A673 (cell line): Measurements from ENCODE around the gene OR2L8. TPM values are rescaled to one million over a fixed set of nuclear protein-coding genes. Genes with fewer than 3 reads are reported as not detected.

Source experiments
- BruUV-seq: library from RNA; stranded (reverse); fragments of 400-500 nt; replicated peaks from 2 replicates; lab custom pipeline; 2021; lab: Mats Ljungman, UMichigan
- CTCF ChIA-PET: fragments of 300-600 bp; sonication (Branson Sonifier 250); formaldehyde crosslinking; loops from one replicate; lab custom pipeline; 2022; ENCODE audit warnings: antibody characterized with exemption; lab: Charles Lee
- POLR2A ChIA-PET: fragments of 300-600 bp; sonication (Branson Sonifier 250); formaldehyde crosslinking; loops from one replicate; lab custom pipeline; 2022; ENCODE audit warnings: antibody characterized with exemption; ENCODE audit not compliant: low non-redundant PET; lab: Charles Lee
- DNase-seq: peaks from one replicate; pipeline ENCODE4 v3.0.0-alpha.2; 2015; ENCODE audit warnings: low spot score
- H3K27ac ChIP-seq: fragments of 200-600 bp; sonication (generic); 2 replicates; pipeline ENCODE4 v1.5.1; 2016; ENCODE audit warnings: mixed run types, low read depth, mild to moderate bottlenecking, mixed read lengths, antibody characterized with exemption, low read length; ENCODE audit not compliant: poor library complexity, severe bottlenecking
- H3K27me3 ChIP-seq: fragments of 200-600 bp; sonication (generic); replicated peaks from 2 replicates; pipeline ENCODE4 v1.6.1; 2017; ENCODE audit warnings: mixed run types, low read depth, mild to moderate bottlenecking, mixed read lengths, antibody characterized with exemption, low read length; ENCODE audit not compliant: insufficient read depth, poor library complexity
- H3K36me3 ChIP-seq: fragments of 200-600 bp; sonication (generic); 2 replicates; pipeline ENCODE4 v1.6.1; 2016; ENCODE audit warnings: mixed run types, mild to moderate bottlenecking, mixed read lengths, antibody characterized with exemption, low read length; ENCODE audit not compliant: insufficient read depth, poor library complexity, severe bottlenecking
- H3K4me1 ChIP-seq: fragments of 200-600 bp; sonication (generic); 2 replicates; pipeline ENCODE4 v1.6.1; 2017; ENCODE audit warnings: mixed run types, mild to moderate bottlenecking, mixed read lengths, antibody characterized with exemption, low read length; ENCODE audit not compliant: insufficient read depth, poor library complexity, severe bottlenecking
- H3K4me3 ChIP-seq: fragments of 200-600 bp; sonication (generic); 2 replicates; pipeline ENCODE4 v1.5.1; 2016; ENCODE audit warnings: low read depth, mixed run types, mild to moderate bottlenecking, mixed read lengths, low read length; ENCODE audit not compliant: poor library complexity, severe bottlenecking
- H3K9me3 ChIP-seq: fragments of 200-600 bp; sonication (generic); 2 replicates; pipeline ENCODE4 v1.6.1; 2016; ENCODE audit warnings: mixed run types, low read depth, mild to moderate bottlenecking, mixed read lengths, antibody characterized with exemption, low read length; ENCODE audit not compliant: poor library complexity, severe bottlenecking
- EZH2 ChIP-seq: fragments of 200-600 bp; sonication (generic); IDR thresholded peaks from 2 replicates; pipeline ENCODE4 v1.6.1; 2017; ENCODE audit warnings: borderline replicate concordance, low read depth, mild to moderate bottlenecking, mixed read lengths, antibody characterized with exemption, low read length; ENCODE audit not compliant: poor library complexity, severe bottlenecking
- intact Hi-C: fragments of 100-400 bp; cut with micrococcal nuclease; formaldehyde crosslinking; loops from one replicate; pipeline ENCODE4 v1.10.0; 2022; ENCODE audit not compliant: unreplicated experiment
- total RNA-seq: library from RNA; stranded (reverse); gene quantifications from 2 replicates; pipeline ENCODE4 v1.2.3, GENCODE V29; 2021
- TF ChIP-seq, protein P1 (sequence below): fragments of 300-800, 200-600 bp; sonication (generic); conservative IDR thresholded peaks from 2 replicates; pipeline ENCODE4 v1.5.1; 2017; ENCODE audit warnings: low read depth, mild to moderate bottlenecking, antibody characterized with exemption, low read length, moderate library complexity, mixed read lengths

OR2L8 gene
- total RNA-seq, 1 experiment from 2014 or later: not detected

DNA sequence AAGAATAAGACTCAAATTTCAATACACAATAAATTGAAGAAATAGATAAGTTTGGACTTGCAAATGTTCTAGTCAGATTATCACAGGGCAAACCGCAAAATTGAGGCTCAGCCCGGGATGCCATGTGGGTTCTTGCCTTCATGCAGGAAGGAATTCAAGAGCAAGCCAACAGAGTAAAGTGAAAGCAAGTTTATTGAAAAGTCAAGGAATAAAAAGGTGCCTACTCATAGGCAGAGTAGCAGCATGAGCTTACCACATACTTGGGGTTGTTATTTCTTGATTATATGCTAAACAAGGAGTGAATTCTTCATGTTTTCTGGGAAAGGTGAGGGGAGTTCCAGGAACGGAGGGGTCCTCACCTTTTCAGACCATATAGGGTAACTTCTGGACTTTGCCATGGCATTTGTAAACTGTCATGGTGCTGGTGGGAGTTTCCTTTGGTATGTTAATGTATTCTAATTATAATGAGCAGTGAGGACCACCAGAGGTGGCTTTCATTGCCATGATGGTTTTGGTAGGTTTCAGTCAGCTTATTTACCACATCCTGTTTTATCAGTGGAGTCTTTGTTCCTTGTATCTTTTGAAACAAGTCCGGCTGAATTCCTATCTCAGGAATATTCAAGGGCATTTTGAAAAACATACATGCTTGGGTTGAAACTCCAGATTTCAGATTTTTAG, 14.4 kb downstream of the OR2L8 start:
- no peak overlapping the region for H3K27ac ChIP-seq
- no peaks in the 10 kb centered on the region for H3K36me3 ChIP-seq
- CTCF ChIA-PET: no interaction called here
- H3K27me3 ChIP-seq: no peaks in the 10 kb centered on the region
- no peak overlapping the region for H3K4me3 ChIP-seq
- H3K9me3 ChIP-seq: no peaks in the 10 kb centered on the region
- TF ChIP-seq, protein P1, sequence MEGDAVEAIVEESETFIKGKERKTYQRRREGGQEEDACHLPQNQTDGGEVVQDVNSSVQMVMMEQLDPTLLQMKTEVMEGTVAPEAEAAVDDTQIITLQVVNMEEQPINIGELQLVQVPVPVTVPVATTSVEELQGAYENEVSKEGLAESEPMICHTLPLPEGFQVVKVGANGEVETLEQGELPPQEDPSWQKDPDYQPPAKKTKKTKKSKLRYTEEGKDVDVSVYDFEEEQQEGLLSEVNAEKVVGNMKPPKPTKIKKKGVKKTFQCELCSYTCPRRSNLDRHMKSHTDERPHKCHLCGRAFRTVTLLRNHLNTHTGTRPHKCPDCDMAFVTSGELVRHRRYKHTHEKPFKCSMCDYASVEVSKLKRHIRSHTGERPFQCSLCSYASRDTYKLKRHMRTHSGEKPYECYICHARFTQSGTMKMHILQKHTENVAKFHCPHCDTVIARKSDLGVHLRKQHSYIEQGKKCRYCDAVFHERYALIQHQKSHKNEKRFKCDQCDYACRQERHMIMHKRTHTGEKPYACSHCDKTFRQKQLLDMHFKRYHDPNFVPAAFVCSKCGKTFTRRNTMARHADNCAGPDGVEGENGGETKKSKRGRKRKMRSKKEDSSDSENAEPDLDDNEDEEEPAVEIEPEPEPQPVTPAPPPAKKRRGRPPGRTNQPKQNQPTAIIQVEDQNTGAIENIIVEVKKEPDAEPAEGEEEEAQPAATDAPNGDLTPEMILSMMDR: no peak
- TF ChIP-seq EZH2: no peak
- intact Hi-C loops: no loop called here
- DNase-seq: no peak
- POLR2A ChIA-PET: no interaction called here
- H3K4me1 ChIP-seq: no peaks in the 10 kb centered on the region
- no TSS peak for BruUV-seq

DNA sequence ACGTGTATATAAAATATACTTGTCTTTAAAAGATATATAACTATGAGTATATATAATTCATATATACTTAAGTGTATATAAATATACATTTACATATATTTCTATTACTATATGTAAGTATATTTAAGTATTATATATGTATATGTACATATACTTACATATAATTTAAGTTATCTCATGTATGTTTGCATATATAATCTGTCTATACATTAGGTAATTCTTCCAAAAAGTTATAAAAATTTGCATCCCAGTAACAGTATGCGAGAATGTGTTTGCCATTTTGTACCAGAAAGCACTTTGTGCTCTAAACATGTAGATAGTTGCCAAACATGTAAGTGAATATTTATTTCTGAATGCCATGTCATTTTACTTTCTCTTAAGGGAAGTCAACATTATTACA, 16.3 kb downstream of the OR2L8 start, which contains the start of gene OR2AK2:
TSS of gene OR2AK2 (plus strand) at position 301 of the 400 bp plus-strand sequence. CDS start 144 bp downstream, outside the sequence.
- POLR2A ChIA-PET: no interaction called here
- H3K27me3 ChIP-seq: no peaks in the 10 kb centered on the region
- no peaks in the 10 kb centered on the region for H3K4me1 ChIP-seq
- no TSS peak for BruUV-seq
- intact Hi-C loops: no loop called here
- H3K36me3 ChIP-seq: no peaks in the 10 kb centered on the region
- H3K27ac ChIP-seq: no peak within 1 kb of the TSS
- H3K4me3 ChIP-seq: no peak within 1 kb of the TSS
- no peak for DNase-seq
- CTCF ChIA-PET: no interaction called here
- TF ChIP-seq, protein P1: no peak
- no peak for TF ChIP-seq EZH2
- H3K9me3 ChIP-seq: no peaks in the 10 kb centered on the region

DNA sequence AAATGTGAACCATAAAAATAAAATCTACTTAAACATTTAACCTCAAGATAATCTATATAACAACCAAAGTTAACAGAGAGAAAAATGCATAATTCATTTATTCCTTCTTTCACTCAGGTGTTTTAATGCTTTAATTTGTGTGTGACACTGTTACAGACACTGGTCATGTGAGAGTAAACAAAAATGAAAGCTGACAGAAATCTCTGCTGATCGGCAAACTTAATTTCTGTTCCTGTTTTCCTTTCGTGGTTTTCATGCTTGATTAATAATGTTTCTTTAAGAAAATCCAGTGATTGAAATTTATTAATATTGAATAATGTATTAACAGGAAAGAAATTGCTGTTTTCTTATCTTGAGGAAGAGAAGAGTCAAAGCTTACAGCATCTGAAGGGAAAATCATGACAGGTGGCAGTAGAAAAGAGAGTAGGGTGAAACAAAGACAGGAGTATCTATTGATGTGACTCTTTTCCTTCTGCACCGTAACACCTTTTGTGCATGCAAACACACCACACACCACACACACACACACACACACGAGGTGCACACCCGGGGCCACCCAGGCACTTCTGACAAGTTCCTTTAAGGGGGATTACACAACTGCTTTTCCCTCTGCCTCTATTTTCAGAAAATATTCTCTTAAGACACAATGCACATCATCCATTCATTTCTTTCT, 18.0 kb downstream of the OR2L8 start:
- H3K4me1 ChIP-seq: no peaks in the 10 kb centered on the region
- H3K4me3 ChIP-seq: no peak overlapping the region
- intact Hi-C loops: no loop called here
- no peak for DNase-seq
- TF ChIP-seq, protein P1: no peak
- TF ChIP-seq EZH2: no peak
- no peak overlapping the region for H3K27ac ChIP-seq
- H3K36me3 ChIP-seq: no peaks in the 10 kb centered on the region
- no TSS peak for BruUV-seq
- POLR2A ChIA-PET: no interaction called here
- no peaks in the 10 kb centered on the region for H3K27me3 ChIP-seq
- CTCF ChIA-PET: no interaction called here
- H3K9me3 ChIP-seq: peaks cover 7% of the 10 kb centered on the region
